RWPE2 (cell line): ENCODE results near the gene SKA1.

Source experiments
- ATAC-seq: fragments of 200-7000 bp; cut with Tn5 transposase; 3 replicates; pipeline ENCODE4 v1.9.1; 2021; ENCODE audit warnings: low read depth
- DNase-seq: peaks from one replicate; pipeline ENCODE4 v3.0.0-alpha.2; 2020; ENCODE audit warnings: low spot score
- H3K27ac ChIP-seq: fragments of 450-650 bp; 2 replicates; pipeline ENCODE4 v1.5.1; 2017; ENCODE audit warnings: mild to moderate bottlenecking; ENCODE audit not compliant: poor library complexity, severe bottlenecking
- H3K27me3 ChIP-seq: fragments of 250-450 bp; sonication (Bioruptor Pico); 2 replicates; pipeline ENCODE4 v1.5.1; 2021; ENCODE audit warnings: mild to moderate bottlenecking, moderate library complexity; ENCODE audit not compliant: insufficient read depth, poor library complexity, severe bottlenecking
- H3K36me3 ChIP-seq: fragments of 250-450 bp; sonication (Bioruptor Pico); 2 replicates; pipeline ENCODE4 v1.5.1; 2020; ENCODE audit warnings: low read depth, mild to moderate bottlenecking, moderate library complexity
- H3K4me1 ChIP-seq: fragments of 250-450 bp; sonication (Bioruptor Pico); 2 replicates; pipeline ENCODE4 v1.5.1; 2021; ENCODE audit warnings: mild to moderate bottlenecking, moderate library complexity; ENCODE audit not compliant: insufficient read depth, poor library complexity, severe bottlenecking
- H3K4me3 ChIP-seq: fragments of 250-450 bp; sonication (Bioruptor Pico); 2 replicates; pipeline ENCODE4 v1.5.1; 2021; ENCODE audit warnings: mild to moderate bottlenecking, moderate library complexity; ENCODE audit not compliant: severe bottlenecking
- H3K9me3 ChIP-seq: fragments of 250-450 bp; sonication (Bioruptor Pico); 2 replicates; pipeline ENCODE4 v1.5.1; 2021; ENCODE audit warnings: mild to moderate bottlenecking, moderate library complexity; ENCODE audit not compliant: severe bottlenecking
- CTCF ChIP-seq: fragments of 450-650 bp; IDR thresholded peaks from one replicate; pipeline ENCODE4 v1.5.1; 2017; ENCODE audit warnings: mild to moderate bottlenecking, moderate library complexity; ENCODE audit not compliant: poor library complexity, severe bottlenecking

SKA1 gene

GRCh38 chr18:50338122-50338521 lies 36.7 kb upstream of the SKA1 start:
- Histone ChIP-seq H3K4me3 (no peak overlapping the region), H3K4me1 (no peaks in the 10 kb centered on the region), H3K9me3 (no peaks in the 10 kb centered on the region), H3K36me3 (no peaks in the 10 kb centered on the region), H3K27ac (no peak overlapping the region), H3K27me3 (no peaks in the 10 kb centered on the region)
- DNase-seq (no peak), ATAC-seq (no peak)
- no peak for TF ChIP-seq CTCF

GRCh38 chr18:50338715-50339114 lies 36.1 kb upstream of the SKA1 start:
- no peak for ATAC-seq
- Histone ChIP-seq H3K36me3 (no peaks in the 10 kb centered on the region), H3K9me3 (no peaks in the 10 kb centered on the region), H3K4me1 (no peaks in the 10 kb centered on the region), H3K4me3 (no peak overlapping the region), H3K27me3 (no peaks in the 10 kb centered on the region), H3K27ac (no peak overlapping the region)
- TF ChIP-seq CTCF = no peak
- no peak for DNase-seq

GRCh38 chr18:50340078-50340477 lies 34.8 kb upstream of the SKA1 start:
- ATAC-seq (no peak), DNase-seq (no peak)
- H3K27ac ChIP-seq = no peak overlapping the region
- no peaks in the 10 kb centered on the region for H3K4me1 ChIP-seq
- no peaks in the 10 kb centered on the region for H3K36me3 ChIP-seq
- no peaks in the 10 kb centered on the region for H3K9me3 ChIP-seq
- TF ChIP-seq CTCF = no peak
- no peaks in the 10 kb centered on the region for H3K27me3 ChIP-seq
- H3K4me3 ChIP-seq = no peak overlapping the region

GRCh38 chr18:50341443-50341842 lies 33.4 kb upstream of the SKA1 start:
- ATAC-seq (no peak), DNase-seq (no peak)
- TF ChIP-seq CTCF = no peak
- H3K4me1 ChIP-seq = no peaks in the 10 kb centered on the region
- no peaks in the 10 kb centered on the region for H3K9me3 ChIP-seq
- no peak overlapping the region for H3K4me3 ChIP-seq
- no peaks in the 10 kb centered on the region for H3K27me3 ChIP-seq
- no peaks in the 10 kb centered on the region for H3K36me3 ChIP-seq
- H3K27ac ChIP-seq = no peak overlapping the region

- Histone ChIP-seq H3K27me3 (no peaks in the 10 kb centered on the region), H3K36me3 (no peaks in the 10 kb centered on the region), H3K4me3 (no peak overlapping the region), H3K27ac (no peak overlapping the region), H3K9me3 (no peaks in the 10 kb centered on the region), H3K4me1 (no peaks in the 10 kb centered on the region)
- ATAC-seq = no peak
- no peak for TF ChIP-seq CTCF
- no peak for DNase-seq
Observed at GRCh38 chr18:50350699-50351098, 24.1 kb upstream of the SKA1 start.
